NCI-H460 (cell line): ENCODE data around the gene TAF11. TPM values are rescaled to one million over a fixed set of nuclear protein-coding genes. Genes with fewer than 3 reads are reported as not detected.
"Not testable (repeated sequence)": the region's sequence is repeated elsewhere in the genome, so short reads cannot be mapped to it uniquely, and the experiment has no call there.

Experiments used
- DNase-seq: peaks from one replicate; pipeline ENCODE4 v3.0.0-alpha.2; 2016; ENCODE audit warnings: low read depth; ENCODE audit errors: extremely low read depth
- total RNA-seq: library from RNA; depleted of rRNA; stranded (reverse); fragments of >200 nt; shearing (Covaris generic); gene quantifications from 2 replicates; pipeline ENCODE4 v1.2.3, GENCODE V29; 2014

TAF11 gene
- total RNA-seq, 1 experiment from 2014 or later, result 24.5 TPM

DNA sequence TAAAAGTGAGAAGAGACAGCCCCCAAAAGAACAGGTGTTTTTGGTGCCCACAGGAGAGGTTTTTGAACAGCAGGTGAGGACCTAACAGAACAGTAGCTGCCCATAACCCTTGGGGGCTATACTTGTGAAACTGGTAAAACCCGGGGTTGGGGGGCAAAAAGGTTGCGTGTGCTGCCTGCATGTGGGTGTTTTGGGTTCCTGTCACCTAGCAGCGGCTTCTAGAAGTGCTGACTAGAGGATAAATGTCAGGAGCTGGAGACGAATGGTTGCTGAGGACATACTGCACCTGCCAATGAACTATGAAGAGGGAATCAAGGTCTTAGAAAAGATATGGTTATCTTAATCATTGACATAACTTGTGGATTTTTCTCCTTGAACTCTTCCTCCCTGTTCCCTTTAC, 16.0 kb downstream of the TAF11 start:
- DNase-seq, result no peak

DNA sequence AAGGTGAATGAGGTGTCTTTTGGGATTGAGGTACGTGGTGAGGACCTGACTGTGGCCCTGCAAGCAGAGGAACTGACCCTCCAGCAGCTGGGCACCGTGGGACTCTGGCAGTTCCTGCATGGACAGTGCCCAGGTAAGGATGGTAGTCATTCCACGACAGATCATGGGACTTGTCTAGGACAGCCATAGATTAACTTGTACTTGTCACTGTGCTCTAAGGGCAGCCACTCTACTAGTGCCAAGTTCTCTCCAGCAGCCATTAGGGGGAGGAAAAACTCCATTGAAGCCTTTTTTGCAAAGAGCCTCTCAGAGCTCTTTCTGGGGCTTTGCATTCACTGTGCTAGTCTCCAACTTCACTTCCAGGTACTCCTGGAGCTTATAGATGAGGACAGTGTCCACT, 20.4 kb downstream of the TAF11 start:
- no peak for DNase-seq

- DNase-seq, result no peak
Measured at GRCh38 chr6:34866509-34866908, 21.3 kb downstream of the TAF11 start.

- no peak for DNase-seq
Measured at GRCh38 chr6:34865107-34865506, 22.7 kb downstream of the TAF11 start.

- no peak for DNase-seq
Measured at GRCh38 chr6:34864007-34864406, 23.8 kb downstream of the TAF11 start.

DNA sequence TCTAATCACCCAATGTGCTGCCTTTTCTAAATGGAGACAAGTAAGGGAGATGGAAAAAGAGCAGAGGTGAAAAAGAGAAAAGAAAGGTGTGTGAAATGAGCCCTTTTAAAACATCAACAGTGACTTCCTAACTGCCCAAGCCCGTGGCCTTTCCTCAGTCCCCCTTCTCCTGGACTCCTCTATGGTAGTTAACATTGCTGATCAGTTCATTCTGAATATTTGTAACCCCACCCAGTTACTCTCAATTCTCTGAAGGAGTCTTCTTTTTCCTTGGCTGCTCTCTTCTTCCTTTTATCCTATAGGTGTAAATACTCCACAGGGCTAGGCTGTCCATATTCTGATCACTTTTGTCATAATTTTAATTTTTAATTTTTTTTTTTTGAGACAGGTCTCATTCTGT, 27.1 kb downstream of the TAF11 start:
- DNase-seq, result no peak

DNA sequence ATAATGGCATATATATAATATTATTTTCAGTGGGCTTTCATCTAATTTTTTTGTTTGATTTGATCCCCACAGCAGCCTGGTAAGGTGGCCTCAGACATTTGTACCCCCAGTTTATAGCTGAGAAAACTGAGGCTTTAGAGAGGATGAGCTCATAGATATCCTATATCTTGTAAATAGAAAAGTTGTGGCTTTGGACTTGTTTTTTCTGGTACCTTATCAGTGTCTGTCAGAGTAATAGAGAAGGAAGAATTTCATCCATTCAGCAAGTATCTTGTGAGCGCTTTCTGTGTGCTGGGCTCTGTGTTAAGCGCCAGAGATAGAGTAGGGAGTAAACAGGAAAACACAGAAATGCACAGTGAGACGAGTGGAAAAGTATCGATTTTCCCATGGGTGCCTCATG, 27.9 kb downstream of the TAF11 start:
- no peak for DNase-seq

- DNase-seq, result no peak
Measured at GRCh38 chr6:34858681-34859080, 29.2 kb downstream of the TAF11 start.

GRCh38 chr6:34855463-34855862, 32.4 kb downstream of the TAF11 start:
- no peak for DNase-seq

- DNase-seq, result no peak
Measured at GRCh38 chr6:34852406-34853085, 35.3 kb downstream of the TAF11 start.

GRCh38 chr6:34851361-34851760, 36.5 kb downstream of the TAF11 start:
- DNase-seq, result no peak

DNA sequence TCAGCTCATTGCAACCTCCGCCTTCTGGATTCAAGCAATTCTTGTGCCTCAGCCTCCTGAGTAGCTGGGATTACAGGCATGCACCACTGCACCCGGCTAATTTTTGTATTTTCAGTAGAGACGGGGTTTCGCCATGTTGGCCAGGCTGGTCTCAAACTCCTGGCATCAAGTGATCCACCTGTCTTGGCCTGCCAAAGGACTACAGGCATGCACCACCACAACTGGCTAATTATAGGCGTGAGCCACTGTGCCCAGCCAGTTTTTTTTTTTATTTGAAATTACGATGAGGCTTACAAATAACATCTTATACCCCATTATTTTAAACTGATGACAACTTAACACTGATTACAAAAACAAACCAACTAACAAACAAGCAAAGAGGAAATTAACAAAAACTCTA, 38.8 kb downstream of the TAF11 start:
- not testable (repeated sequence) for DNase-seq

DNA sequence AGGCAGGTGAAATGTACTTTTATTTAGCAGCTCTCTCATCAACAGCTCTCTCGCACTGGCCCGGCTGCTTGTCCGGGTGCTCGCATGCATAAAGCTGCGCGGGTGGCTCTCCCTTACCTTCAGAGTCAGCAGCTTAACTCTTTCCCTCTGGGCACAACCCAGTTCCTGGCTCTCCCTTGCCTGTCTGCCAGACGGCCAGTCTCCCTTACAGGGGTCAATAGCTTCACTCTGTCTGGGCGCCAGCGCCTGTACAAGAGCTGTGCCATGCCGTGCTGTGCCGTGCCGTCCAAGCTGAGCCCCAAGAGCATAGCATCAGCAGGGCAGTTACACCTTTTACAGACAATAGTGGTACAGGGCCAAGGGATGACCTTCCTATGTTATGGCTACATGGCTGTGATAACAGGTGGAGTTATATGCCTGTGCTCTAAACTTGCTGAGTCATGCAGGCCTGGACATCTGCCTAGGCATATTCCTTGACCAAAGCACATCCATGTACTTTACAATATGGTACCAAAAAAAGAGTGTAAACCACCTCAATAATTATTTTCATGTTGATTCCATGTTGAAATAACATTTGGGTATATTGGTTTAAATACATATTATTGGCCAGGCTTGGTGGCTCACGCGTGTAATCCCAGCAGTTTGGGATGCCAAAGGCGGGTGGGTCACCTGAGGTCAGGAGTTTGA, 48.0 kb downstream of the TAF11 start:
- no peak for DNase-seq

- no peak for DNase-seq
Measured at GRCh38 chr6:34837528-34837927, 50.3 kb downstream of the TAF11 start.

- DNase-seq, result no peak
Measured at GRCh38 chr6:34836451-34836850, 51.4 kb downstream of the TAF11 start.

- DNase-seq, result no peak
Measured at GRCh38 chr6:34836008-34836407, 51.8 kb downstream of the TAF11 start.

GRCh38 chr6:34834789-34835518, 52.9 kb downstream of the TAF11 start:
- DNase-seq, result no peak

GRCh38 chr6:34832942-34833341, 54.9 kb downstream of the TAF11 start:
- DNase-seq, result no peak

DNA sequence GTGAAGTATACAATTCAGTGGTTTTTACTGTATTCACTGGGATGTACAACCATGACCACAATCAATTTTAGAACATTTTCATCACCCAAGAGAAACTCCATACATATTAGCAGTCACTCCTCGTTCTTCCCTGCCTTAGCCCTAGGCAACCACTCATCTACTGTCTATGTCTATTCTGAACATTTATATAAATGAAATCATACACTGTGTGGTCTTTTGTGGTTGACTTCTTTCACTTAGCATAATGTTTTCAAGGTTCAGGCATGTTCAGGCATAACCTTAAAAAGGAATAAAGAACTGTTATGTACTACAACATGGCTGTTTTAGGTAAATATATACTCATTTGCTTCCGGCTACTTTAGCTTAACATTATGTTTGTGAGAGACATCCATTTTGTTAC, 58.7 kb downstream of the TAF11 start:
- DNase-seq, result no peak
